Suppressor macrophage treated with lipopolysaccharide for 4 hours (primary cell): ENCODE results near the gene UNC79.

Experiments
- DNase-seq: peaks from one replicate; pipeline ENCODE4 v3.0.0-alpha.2; 2020

Gene UNC79

DNA sequence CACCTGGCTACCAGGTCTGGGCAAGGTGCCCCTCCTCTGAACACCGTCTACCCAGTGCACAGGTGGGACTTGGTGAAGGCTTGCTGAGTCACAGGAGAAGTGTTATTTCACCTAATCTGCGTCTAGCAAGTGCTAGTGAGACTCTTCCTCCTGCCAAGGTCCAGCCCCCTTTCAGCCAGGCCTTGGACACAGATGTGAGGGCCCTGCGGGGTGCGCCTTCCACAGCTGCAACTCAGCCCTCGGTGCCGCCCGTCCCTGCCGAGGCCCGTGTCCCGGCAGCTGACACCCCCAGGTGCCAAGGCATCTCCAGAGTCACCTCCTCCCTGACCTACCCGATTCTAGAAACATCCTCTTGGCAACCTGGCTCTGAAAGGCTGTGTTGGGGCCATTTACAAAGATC lies 302.5 kb downstream of the UNC79 start:
- DNase-seq, result no peak

GRCh38 chr14:93733631-93734030 lies 302.9 kb downstream of the UNC79 start:
- DNase-seq, result no peak

- no peak for DNase-seq
Observed at GRCh38 chr14:93734086-93734822, 303.5 kb downstream of the UNC79 start.

DNA sequence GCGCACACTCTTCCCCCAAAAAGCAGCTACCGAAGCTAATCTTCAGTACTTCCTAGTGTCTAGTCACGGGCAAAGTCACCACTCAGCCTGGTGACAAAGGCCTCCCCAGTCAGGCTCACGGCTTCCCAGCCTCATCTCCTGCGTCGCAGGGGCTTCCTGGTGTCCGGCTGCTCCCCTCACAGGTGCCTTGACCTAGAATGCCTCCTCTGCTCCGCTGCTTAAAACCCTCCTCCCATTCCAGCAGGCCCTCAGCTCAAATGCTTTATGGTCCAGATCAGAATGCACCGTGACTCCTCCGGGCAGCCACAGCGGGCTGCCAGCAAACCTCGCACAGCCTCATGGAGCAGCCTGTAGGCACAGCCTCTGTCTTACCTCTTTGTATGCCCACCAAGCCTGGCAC lies 304.5 kb downstream of the UNC79 start:
- DNase-seq, result no peak

- DNase-seq, result no peak
Observed at GRCh38 chr14:93736378-93737014, 305.8 kb downstream of the UNC79 start.

DNA sequence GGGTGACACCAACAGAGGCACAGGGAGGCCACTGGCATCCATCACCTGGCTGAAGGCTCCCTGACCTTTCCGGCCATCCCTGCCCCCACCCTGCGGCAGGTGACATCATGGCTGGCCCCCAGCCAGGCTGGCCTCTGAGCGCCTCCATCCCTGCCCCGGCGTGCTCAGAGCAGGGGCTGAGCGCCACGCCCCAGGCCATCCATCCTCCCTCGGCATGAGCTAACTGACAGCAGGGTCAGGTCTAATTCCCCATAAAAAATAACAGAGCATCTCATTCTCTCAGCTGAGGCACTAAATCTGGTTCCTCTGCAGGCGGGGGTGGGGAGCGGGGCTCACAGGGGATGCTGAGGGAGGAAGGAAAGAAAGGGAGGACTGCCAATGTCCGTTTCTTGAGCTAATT lies 306.9 kb downstream of the UNC79 start:
- no peak for DNase-seq

GRCh38 chr14:93741556-93742230 lies 311.0 kb downstream of the UNC79 start:
- no peak for DNase-seq

DNA sequence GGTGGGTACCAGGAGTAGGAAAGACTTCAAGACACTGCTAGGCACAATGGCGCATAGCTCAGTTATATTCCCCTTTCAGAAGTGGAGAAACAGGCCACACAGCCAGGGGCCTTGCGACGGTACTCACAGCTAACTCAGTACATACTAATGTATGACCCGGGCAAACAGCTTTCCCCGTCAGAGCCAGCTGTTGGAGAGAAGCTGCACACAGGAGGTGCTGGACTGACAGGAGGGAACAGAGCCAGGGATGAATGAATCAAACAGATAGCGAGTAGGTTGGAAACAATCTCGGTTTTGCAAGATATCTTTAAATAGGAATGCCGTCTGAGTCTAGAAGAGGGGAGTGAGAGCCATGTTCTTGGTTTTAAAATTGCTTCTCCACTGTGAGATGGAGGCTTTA lies 312.0 kb downstream of the UNC79 start:
- DNase-seq, result no peak

- DNase-seq, result no peak
Observed at GRCh38 chr14:93743270-93744060, 312.7 kb downstream of the UNC79 start.

- no peak for DNase-seq
Observed at GRCh38 chr14:93744176-93744575, 313.4 kb downstream of the UNC79 start.

GRCh38 chr14:93744876-93745275 lies 314.1 kb downstream of the UNC79 start:
- no peak for DNase-seq

- no peak for DNase-seq
Observed at GRCh38 chr14:93745603-93746273, 315.0 kb downstream of the UNC79 start.

- no peak for DNase-seq
Observed at GRCh38 chr14:93747102-93747501, 316.4 kb downstream of the UNC79 start.

DNA sequence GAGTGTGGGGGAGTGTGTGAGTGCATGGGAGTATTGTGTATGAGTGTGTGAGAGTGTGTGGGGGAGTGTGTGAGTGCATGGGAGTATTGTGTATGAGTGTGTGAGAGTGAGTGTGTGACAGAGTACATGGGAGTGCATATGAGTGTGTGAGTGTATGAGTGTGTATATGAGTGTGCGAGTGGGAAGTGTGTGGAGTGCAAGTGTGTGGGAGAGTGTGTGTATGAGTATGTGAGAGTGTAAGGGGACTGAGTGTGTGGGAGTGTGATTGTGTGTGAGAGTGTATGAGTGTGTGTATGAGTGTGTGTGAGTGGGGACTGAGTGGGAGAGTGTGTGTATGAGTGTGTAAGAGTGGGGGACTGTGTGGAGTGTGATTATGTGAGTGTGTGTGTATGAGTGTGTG lies 316.8 kb downstream of the UNC79 start:
- DNase-seq, result no peak

DNA sequence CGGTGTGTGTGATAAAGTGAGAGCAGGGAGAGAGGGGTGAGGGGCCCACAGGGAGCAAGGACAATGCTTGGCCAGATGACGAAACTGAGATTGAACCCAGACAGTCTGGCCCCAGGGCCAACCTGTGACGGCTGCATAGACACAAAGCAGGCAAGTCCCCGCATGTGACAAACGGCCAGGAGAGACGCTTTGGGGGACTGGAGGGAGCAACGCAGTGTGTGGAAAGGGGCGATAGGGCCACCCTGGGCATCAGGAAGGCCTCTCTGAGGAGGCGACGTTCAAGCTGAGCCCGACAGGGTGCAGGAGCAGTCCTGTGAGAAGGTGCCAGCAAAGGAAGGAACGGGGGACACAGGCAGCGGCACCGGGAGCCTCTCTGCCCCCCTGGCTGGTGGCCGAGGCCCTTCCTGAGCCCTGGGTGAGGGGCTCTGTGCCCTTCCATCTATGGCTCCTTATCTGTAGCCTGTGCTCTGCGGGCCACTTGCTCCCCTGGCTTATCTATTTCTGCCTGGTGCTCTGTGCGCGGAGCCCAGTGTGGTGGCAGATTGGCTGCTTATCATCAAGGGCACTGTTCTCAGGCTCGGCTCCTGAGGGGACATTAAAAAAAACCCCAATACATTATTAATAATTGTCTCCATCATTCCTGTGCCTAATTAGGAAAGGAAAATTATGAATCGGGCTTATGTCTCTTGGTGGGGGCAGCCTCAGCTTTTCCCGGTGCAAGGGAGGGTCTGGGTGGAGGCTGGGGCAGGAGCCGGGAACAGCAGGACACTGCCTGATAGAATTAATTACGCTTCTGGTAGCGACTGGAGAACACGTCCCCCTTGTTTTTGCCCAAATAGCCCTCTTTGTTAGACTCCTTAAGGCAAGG lies 317.7 kb downstream of the UNC79 start:
- no peak for DNase-seq

DNA sequence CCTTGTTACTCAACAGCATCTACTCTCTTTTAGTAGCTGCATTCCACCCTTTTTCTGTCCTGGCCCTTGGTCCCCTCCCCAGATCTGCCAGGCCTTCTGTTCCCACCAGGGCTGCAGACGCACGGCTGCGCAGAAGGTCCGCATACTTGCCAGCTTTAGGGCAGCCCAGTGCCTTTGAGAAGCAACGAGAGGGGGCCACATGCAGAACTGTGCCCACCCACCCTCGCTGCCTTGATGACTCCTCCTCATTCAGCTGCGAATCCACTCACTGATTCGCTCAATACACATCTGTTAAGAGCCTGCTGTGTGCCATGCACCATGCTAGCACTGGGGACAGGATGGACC lies 318.3 kb downstream of the UNC79 start:
- no peak for DNase-seq

DNA sequence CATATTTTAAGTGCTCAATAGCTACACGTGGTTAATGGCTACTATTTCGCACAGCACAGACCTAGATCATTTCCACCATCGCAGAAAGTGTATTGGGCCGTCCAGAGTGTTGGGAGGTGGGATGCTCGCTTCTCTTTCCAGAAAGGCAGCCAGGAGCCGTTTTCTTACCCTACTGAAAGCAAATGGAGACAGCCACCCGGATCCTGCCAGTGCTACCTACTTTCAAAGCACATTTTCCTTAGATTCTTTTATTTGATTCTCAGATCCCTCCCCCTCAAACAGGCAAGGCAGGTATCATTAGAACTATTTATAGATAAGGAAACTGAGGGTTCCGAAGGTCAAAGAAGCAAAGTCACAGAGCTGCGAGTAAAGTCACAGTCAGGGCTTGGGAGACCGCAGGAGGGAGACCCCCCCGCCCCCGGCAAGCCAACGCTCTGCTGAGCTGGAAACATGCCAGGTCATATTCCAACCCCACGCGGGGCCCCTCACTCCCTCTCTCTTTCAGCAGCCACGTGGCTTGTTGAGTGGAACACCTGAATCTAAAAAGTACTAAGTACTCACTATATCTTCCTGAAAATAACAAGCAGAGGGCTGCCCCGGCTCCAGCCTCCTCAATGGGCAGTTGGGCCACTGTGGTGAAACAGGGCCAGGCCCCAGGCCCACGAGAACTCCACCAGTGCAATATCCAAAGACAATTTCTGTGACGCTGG lies 321.4 kb downstream of the UNC79 start:
- DNase-seq, result no peak

DNA sequence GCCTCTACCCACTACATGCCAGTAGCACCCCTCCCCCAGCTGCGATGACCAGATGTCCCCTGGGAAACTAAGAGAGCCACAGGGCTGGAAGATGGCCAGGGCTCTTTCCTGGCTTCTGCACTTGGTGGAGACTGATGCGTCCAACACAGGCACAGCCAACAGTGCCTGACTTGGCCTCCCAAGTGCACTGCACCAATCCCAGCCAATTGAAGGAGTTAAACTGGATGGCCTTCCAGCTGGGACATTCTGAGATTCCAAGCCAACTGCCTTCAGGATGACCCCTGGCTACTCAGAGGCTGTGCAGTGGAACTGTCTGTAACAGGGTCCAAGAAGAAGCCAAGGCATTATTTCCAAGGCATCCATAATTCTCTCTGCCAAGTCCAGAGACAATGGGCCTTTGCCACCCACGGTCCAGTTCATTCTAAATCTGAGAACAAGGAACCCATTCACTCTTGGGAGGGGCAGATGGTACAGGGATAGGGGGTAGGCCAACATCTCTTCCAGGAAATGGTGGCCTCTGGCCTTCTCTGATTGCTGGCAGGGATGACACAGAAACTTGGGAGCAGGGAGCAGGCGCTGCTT lies 322.3 kb downstream of the UNC79 start:
- DNase-seq, result no peak

- DNase-seq, result no peak
Observed at GRCh38 chr14:93753647-93754046, 322.9 kb downstream of the UNC79 start.

DNA sequence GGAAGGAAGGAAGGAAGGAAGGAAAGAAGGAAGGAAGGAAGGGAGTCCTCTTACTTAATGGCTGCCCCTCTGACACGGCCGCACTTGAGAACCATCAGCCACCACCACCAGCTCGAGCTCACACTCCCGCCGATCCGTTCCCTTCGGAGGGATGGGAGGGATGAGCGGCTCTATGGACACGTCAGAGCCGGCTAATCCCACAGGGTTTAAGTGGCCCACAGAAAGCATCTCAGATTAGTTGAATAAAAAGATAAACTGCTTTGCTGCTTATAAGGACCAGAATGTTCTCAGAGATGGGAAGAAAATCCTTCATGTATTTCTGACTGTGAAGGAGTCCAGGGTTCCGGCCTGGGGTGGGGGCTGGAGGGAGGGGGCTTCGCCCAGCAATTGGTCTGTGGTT lies 326.5 kb downstream of the UNC79 start:
- no peak for DNase-seq
